ACC112 (cell line): Measurements from ENCODE around the gene PPP1R10.

ENCODE experiments used
- H2AFZ ChIP-seq: fragments of 200-600 bp; sonication (generic); one replicate; pipeline ENCODE4 v1.6.0; 2017; ENCODE audit warnings: antibody characterized with exemption, low read length; ENCODE audit not compliant: unreplicated experiment
- H3K27ac ChIP-seq: fragments of 200-600 bp; sonication (generic); 2 replicates; pipeline ENCODE4 v1.5.1; 2014; ENCODE audit warnings: low read depth, mild to moderate bottlenecking, antibody characterized with exemption, low read length, moderate library complexity
- H3K27me3 ChIP-seq: fragments of 200-600 bp; sonication (generic); 2 replicates; pipeline ENCODE4 v1.6.1; 2014; ENCODE audit warnings: mild to moderate bottlenecking, antibody characterized with exemption, low read length, moderate library complexity, mixed read lengths; ENCODE audit not compliant: insufficient read depth
- H3K36me3 ChIP-seq: fragments of 200-600 bp; sonication (generic); 2 replicates; pipeline ENCODE4 v1.6.1; 2016; ENCODE audit warnings: mild to moderate bottlenecking, antibody characterized with exemption, low read length, moderate library complexity, mixed read lengths; ENCODE audit not compliant: insufficient read depth
- H3K4me1 ChIP-seq: fragments of 200-600 bp; sonication (generic); one replicate; pipeline ENCODE4 v1.6.1; 2016; ENCODE audit warnings: low read length, mixed read lengths; ENCODE audit not compliant: insufficient read depth, unreplicated experiment, control insufficient read depth
- H3K4me3 ChIP-seq: fragments of 200-600 bp; sonication (generic); 2 replicates; pipeline ENCODE4 v1.5.1; 2014; ENCODE audit warnings: mild to moderate bottlenecking, low read depth, low read length
- H3K79me2 ChIP-seq: fragments of 200-600 bp; sonication (generic); one replicate; pipeline ENCODE4 v1.6.0; 2016; ENCODE audit warnings: low read length; ENCODE audit not compliant: control insufficient read depth, unreplicated experiment, insufficient read depth

The PPP1R10 gene

GRCh38 chr6:30571075-30571761, 45.8 kb downstream of the PPP1R10 start, which contains the start of gene ABCF1:
Gene ABCF1, plus strand, starts transcription at chr6:30571442. Its CDS starts 46 bp downstream, at chr6:30571488.
- Histone ChIP-seq H3K79me2 (peaks cover 45% of the 10 kb centered on the region), H3K27ac (peak within 1 kb of the TSS; percentile 89), H3K36me3 (no peaks in the 10 kb centered on the region; the same call in 1 of the 2 replicates), H3K4me1 (peaks cover 31% of the 10 kb centered on the region), H3K27me3 (no peaks in the 10 kb centered on the region), H3K4me3 (peak within 1 kb of the TSS; percentile 84), H2AFZ (peak within 1 kb of the TSS; percentile 94)

- peaks cover 41% of the 10 kb centered on the region for H3K79me2 ChIP-seq
- H2AFZ ChIP-seq, result peak overlapping the region; percentile 94
- peak overlapping the region; percentile 48 for H3K27ac ChIP-seq
- no peaks in the 10 kb centered on the region; the same call in 1 of the 2 replicates for H3K36me3 ChIP-seq
- peak overlapping the region; percentile 84 for H3K4me3 ChIP-seq
- H3K27me3 ChIP-seq, result no peaks in the 10 kb centered on the region
- peaks cover 31% of the 10 kb centered on the region for H3K4me1 ChIP-seq
These were observed 46.3 kb downstream of the PPP1R10 start for GRCh38 chr6:30570740-30571074.

DNA sequence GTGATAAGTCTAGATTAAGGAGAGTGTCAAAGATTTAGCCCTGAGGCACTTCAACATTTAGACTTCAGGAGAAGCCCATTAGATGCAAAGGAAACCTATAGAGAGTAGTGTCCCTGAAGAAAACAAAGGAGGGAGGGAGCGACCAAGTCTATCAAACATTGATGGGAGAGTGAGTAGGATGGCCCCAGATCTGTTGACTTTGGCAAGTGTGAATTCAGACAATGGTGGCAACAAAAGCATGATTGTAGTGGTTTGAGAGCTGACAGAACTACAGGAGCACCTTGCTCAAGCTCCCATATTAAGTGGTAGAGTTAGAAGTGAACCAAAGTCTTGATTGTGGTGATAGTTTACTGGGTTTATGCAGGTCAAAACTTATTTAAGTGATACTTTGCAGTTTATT, 46.8 kb downstream of the PPP1R10 start:
- Histone ChIP-seq H3K4me1 (peaks cover 31% of the 10 kb centered on the region), H3K36me3 (no peaks in the 10 kb centered on the region; the same call in 1 of the 2 replicates), H3K79me2 (peaks cover 37% of the 10 kb centered on the region), H3K4me3 (peak overlapping the region; percentile 84), H3K27me3 (no peaks in the 10 kb centered on the region), H3K27ac (no peak overlapping the region), H2AFZ (peak overlapping the region; percentile 94)

GRCh38 chr6:30568245-30568644, 48.8 kb downstream of the PPP1R10 start:
- Histone ChIP-seq H3K4me3 (no peak overlapping the region), H3K27me3 (no peaks in the 10 kb centered on the region), H2AFZ (no peak overlapping the region), H3K79me2 (peaks cover 18% of the 10 kb centered on the region), H3K36me3 (no peaks in the 10 kb centered on the region), H3K27ac (no peak overlapping the region), H3K4me1 (peaks cover 18% of the 10 kb centered on the region)

DNA sequence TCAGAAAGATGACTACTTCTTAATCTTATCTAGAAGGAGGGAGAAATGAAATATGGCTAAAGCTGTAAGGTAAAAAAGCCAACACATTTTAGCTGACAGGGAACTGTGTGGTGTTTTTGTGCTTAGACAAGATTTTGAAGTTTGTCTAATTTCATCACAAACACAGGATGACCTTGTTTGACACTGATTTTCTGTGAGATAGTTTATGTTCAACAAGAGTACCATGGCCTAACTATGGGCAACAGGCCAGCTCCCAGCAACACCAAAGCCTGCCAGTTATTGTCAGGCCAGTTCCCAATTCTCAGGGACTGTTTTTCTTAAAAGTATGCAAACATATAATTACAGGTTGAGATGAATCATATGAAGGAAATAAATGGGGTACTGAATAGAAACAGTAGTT, 51.3 kb downstream of the PPP1R10 start:
- Histone ChIP-seq H3K4me3 (no peak overlapping the region), H3K36me3 (peaks cover 11% of the 10 kb centered on the region), H3K4me1 (peaks cover 6% of the 10 kb centered on the region), H2AFZ (no peak overlapping the region), H3K27me3 (no peaks in the 10 kb centered on the region), H3K27ac (no peak overlapping the region), H3K79me2 (peaks cover 5% of the 10 kb centered on the region)

GRCh38 chr6:30564114-30564513, 52.9 kb downstream of the PPP1R10 start:
- Histone ChIP-seq H3K79me2 (peaks cover 5% of the 10 kb centered on the region), H3K4me1 (no peaks in the 10 kb centered on the region), H3K4me3 (no peak overlapping the region), H3K36me3 (peaks cover 11% of the 10 kb centered on the region), H2AFZ (no peak overlapping the region), H3K27ac (no peak overlapping the region), H3K27me3 (no peaks in the 10 kb centered on the region)

DNA sequence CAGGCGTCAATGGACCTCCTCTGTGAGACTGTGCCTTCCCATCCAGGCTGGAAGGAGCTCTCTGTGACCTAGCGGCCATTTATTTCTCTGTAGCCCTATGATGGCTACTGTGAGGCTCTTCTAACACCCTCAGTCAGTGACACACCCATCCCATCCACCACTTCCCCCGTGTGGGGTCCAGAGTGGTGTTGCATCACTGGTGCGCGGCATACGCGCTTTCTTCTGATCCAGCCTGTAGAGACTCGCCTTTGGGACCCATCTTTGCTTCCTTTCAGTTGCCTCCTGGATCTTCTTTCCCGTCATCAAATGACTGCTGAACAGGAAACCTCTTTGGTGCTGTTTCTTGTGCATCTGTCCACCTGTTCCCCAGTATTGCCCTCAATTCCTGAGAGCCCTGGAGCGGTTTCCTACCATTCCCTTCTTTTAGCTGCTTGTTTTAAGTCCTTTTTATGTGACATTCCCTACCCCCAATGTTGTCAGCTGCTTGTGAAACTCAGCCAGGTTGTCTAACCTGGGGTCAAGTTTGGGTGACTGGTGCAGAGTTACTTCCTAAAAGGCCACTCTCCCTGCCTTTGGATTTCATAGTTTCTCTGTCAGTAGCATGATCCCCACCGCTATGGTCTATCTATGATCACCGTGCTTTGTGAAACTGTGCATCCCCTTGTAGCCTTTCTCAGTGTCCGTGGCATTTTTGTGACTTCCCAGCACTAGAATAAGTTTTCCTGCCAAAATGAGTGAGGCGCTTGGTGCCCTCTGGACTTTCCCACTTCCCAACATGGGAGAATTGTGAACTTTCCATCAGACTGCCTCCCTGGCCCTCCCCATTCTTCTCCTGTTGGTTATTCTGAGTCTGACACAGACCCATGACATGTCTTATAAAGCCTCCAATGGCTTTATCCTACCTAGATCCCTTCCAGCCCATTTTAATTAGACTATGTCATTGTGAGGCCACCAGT, 54.3 kb downstream of the PPP1R10 start:
- H3K4me3 ChIP-seq, result no peak overlapping the region
- no peaks in the 10 kb centered on the region for H3K27me3 ChIP-seq
- peaks cover 17% of the 10 kb centered on the region for H3K79me2 ChIP-seq
- H3K4me1 ChIP-seq, result peaks cover 9% of the 10 kb centered on the region
- peaks cover 15% of the 10 kb centered on the region for H3K36me3 ChIP-seq
- no peak overlapping the region for H2AFZ ChIP-seq
- H3K27ac ChIP-seq, result no peak overlapping the region

GRCh38 chr6:30560930-30561329, 56.1 kb downstream of the PPP1R10 start:
- Histone ChIP-seq H3K4me1 (peaks cover 9% of the 10 kb centered on the region), H3K79me2 (peaks cover 23% of the 10 kb centered on the region), H2AFZ (no peak overlapping the region), H3K4me3 (no peak overlapping the region), H3K36me3 (peaks cover 15% of the 10 kb centered on the region), H3K27ac (no peak overlapping the region), H3K27me3 (no peaks in the 10 kb centered on the region)

DNA sequence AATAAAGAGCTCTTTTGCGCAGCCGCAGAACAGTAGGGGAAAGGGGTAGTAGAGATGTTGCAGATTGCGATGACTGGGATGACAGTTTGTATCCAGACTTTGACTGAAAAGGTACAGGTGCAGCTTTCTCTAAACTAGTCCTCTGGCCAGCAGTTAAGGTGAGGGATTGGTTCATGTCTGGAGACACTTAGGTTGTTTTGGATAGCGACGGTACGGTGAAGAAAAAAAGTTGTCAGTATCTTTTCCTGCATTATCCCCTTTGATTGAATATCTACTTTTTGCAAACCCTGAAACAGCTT, 59.4 kb downstream of the PPP1R10 start:
- H3K4me1 ChIP-seq, result peaks cover 18% of the 10 kb centered on the region
- peaks cover 41% of the 10 kb centered on the region for H3K79me2 ChIP-seq
- H3K36me3 ChIP-seq, result peaks cover 19% of the 10 kb centered on the region
- peak overlapping the region; percentile 96 for H3K4me3 ChIP-seq
- H3K27me3 ChIP-seq, result no peaks in the 10 kb centered on the region
- H3K27ac ChIP-seq, result peak overlapping the region; percentile 91
- H2AFZ ChIP-seq, result no peak overlapping the region

GRCh38 chr6:30556906-30557682, 59.9 kb downstream of the PPP1R10 start, which contains the start of gene PRR3:
Gene PRR3, plus strand, starts transcription at chr6:30557295. Its CDS starts 50 bp downstream, at chr6:30557345.
- H3K4me1 ChIP-seq, result peaks cover 18% of the 10 kb centered on the region
- H3K27ac ChIP-seq, result peak within 1 kb of the TSS; percentile 91
- peaks cover 15% of the 10 kb centered on the region for H3K36me3 ChIP-seq
- peaks cover 41% of the 10 kb centered on the region for H3K79me2 ChIP-seq
- H3K4me3 ChIP-seq, result peak within 1 kb of the TSS; percentile 96
- H3K27me3 ChIP-seq, result no peaks in the 10 kb centered on the region
- H2AFZ ChIP-seq, result peak within 1 kb of the TSS; percentile 76
